Epithelial cell of prostate (primary cell): ENCODE measurements around the gene MRPL37.
"Not testable (repeated sequence)": the region's sequence is repeated elsewhere in the genome, so short reads cannot be mapped to it uniquely, and the experiment has no call there.

Experiments
- DNase-seq: peaks from one replicate; pipeline ENCODE4 v3.0.0-alpha.2; 2011; ENCODE audit warnings: low read depth, low spot score
- H3K27ac ChIP-seq: fragments of 450-650 bp; 2 replicates; pipeline ENCODE4 v1.5.1; 2017; ENCODE audit warnings: mild to moderate bottlenecking

The MRPL37 gene

DNA sequence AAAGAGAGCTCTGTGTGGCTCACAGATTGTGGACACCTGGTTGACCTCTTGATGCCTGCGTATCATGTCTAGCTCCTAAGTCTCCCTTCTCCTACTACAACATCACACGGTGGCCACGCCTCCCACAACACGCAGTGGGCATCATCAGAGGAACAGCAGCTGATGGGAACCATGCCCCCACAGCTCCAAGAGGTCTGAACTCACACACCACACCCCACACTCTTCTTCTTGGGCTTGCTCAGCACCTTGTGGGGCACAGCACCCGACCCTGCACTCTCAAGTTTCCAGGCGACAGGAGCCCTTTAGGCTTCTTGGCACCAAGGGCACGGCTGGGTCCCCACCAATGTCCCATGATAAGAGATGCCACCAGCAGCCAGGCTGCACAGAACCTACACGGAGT is 28.4 kb upstream of the MRPL37 start:
- DNase-seq: no peak
- H3K27ac ChIP-seq: no peak overlapping the region

DNA sequence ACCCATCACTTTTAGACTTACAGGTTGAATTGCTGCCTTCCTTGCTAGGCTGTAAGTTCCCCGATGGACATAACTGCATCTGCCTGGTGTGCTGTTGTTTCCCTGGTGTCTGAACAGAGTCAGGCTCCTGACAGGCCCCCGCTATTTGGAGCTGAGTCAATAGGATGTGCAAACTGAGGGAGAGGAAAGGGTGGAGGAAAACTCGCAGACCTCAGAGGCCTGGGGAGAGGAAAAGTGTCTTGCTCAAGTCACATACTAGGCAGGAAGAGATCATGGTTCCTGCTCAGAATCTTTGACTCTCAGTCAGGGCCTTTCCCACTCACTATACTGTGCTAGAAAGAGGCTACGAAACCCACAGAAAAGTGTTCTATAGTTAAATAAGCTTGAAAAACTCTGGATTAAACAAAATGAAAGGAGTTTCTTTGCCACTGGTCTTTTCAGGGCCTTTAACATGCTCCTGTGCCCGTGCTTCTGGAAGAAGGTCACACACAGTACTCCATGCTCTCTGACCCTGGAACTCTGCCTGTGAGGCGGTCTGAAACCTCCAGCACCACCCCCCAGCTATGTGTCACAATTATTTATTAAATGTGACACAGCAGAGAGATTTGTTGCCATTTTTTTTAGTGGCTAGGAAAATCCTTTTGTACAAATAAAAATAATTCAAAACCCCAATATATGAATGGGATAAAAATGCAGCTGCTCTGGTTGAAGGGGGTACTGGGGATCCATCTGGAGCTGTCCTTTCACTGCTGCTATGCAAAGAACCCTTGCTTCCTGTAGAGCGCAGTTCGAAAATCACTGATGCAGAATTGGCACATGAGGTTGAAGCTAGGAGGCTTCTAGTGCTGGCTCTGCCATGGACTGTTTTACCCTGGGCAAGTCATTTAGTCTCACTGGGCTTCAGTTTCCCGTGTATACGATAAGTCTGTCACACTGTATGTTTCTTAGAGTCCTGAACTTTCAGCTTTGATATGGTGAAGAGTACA is 27.1 kb upstream of the MRPL37 start:
- H3K27ac ChIP-seq: no peak overlapping the region
- no peak for DNase-seq

DNA sequence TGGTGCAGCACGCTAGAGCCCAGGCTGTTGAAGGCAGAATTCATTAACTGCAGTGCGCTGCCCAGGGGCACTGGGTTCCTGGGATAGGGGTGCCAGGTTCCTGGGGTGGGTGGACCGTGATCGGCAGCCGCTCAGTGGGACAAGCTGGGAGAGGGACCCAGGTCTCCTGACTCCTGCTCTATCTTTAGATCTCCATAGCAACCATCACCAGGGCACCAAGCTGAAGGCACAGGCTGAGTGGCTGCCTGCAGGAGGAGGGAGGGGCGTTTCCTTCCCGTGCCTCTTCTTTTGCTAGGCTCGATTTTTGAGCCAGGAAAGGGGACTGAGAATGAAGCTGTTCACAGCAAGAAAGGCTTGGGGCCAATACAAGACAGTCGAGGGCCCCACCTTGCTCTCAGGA is 26.3 kb upstream of the MRPL37 start:
- DNase-seq: no peak
- no peak overlapping the region for H3K27ac ChIP-seq

DNA sequence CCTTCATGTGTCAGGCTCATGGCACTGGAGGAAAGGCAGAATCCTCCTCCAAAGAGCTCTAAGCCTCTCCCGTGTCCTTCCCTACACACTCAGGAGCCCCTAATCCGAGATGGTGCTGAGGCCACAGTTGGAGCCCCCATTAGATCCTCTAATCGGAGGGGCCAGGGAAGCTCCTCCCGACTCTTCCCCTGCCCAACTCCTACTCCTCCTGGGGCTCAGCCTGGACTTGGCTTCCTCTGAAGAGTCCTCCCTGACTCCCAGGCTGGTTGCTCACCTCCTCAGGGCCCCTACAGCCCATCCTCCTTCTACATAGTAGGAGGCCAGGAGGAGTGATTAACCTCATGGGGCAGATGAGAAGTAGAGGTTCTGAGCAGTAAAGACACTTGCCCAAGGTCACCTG is 25.9 kb upstream of the MRPL37 start:
- DNase-seq: no peak
- H3K27ac ChIP-seq: no peak overlapping the region

DNA sequence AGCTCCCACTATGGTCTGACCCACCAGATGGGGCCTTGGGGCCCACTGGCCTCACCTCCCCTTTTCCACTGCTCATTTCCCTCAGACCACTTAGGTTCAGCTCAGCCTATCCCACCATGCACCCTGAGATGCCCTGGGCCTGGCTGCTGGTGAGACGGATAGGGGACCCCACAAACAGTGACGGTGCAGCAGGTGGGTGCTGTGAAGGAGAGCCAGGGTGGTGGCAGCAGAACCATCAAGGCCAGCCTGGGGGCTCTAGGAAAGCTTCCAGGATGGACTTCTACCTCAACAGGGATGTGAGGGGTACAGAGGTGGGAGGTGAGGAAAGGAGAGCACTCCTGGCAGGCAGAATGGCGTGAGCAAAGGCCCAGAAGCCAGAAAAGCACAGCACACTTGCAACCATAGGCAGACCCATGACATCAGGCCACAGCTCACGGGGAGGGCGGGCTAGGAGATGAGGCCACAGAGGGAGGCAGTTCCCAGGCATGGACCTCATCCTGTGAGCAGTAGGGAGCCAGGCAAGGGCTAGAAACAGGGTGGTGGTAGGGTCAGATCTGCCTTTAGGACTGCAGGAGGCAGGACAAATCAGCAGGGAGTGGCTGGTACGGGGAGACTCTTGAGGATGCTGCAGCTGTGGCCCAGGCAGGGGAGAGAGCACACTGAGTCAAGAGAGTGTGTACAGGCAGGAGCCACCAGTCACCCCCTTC is 23.2 kb upstream of the MRPL37 start:
- H3K27ac ChIP-seq: no peak overlapping the region
- no peak for DNase-seq

DNA sequence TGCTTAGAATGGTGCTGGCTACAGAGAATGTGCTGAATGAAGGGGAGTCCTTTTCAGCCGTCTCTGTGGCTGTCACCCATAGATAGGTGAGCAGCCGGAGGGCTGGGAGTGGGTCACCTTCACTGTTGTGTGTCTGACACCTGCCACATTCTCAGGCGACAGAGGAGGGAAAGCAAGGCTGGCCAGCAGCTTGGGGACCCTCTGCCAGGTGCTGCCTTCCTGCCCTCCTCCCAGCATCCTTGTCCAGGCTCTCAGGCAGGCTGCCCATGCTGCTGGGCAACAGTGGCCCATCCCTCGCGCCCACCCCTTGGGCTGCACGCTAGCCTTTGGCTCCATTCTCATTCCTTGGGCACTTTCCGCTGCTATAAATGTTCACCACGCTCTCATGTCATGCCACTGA is 22.2 kb upstream of the MRPL37 start:
- H3K27ac ChIP-seq: no peak overlapping the region
- DNase-seq: no peak

DNA sequence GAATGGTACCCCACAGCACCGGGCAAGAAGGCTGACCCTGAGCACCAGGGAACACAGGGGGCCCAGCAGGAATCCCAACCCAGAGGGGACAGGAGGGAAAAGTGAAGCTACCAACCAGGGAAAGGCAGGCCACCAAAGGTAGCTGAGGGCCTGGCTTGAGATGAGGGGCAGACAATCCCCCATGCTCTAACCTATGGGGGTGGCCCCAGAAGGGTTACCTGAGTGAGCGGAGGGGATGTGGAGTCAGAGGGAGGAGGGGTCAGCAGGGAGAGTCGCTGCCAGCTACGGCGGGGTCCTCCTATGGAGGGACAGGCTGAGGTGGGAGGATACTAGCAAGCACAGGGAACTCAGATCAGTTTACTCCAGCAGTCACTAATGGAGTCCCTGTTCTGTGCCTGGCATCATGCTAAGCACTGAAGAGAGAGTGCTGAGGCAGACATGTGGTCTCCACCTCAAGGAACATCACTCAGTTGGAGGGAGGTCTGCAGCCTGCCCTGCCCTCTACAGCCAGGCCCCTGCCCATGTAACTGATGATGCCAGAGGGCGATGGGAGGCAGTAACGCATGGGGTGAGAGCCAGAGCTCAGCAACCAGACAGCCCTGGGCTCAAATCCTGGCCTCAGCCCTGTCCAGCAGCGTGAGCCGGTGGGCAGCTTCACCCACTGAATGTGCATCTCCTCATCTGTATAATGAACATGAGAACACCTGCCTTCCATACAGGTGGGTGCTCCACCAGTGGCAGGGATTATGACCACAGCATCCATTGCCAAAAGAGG is 21.5 kb upstream of the MRPL37 start:
- no peak overlapping the region for H3K27ac ChIP-seq
- DNase-seq: no peak

DNA sequence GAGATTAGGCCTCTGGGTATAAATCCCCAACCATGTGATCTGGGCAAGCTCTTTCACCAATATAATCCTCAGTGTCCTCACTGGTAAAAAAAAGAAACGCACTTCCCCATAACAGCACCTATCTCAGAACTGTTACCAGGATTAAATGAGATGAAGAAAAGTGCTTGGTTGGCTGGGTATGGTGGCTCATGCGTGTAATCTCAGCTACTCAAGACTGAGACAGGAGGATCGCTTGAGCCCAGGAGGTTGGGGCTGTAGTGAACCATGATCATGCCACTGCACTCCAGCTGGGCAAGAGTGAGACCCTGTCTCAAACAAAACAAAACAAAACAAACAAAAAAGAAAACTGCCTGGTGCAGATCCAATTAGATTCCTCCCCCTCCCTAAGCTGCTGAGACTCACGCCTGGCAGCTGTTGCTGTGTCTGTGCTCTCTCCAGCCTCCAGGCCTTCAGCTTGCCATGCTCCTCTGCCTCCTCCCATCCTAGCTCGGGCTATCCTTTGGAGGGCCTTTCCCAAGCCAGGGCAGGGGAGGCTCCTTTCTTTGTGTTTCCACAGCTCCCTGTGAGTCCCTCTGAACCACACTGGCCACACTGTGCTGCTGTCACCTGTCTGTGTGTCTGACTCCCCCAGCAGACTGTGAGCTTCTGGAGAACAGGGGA is 19.1 kb upstream of the MRPL37 start:
- no peak overlapping the region for H3K27ac ChIP-seq
- DNase-seq: no peak

DNA sequence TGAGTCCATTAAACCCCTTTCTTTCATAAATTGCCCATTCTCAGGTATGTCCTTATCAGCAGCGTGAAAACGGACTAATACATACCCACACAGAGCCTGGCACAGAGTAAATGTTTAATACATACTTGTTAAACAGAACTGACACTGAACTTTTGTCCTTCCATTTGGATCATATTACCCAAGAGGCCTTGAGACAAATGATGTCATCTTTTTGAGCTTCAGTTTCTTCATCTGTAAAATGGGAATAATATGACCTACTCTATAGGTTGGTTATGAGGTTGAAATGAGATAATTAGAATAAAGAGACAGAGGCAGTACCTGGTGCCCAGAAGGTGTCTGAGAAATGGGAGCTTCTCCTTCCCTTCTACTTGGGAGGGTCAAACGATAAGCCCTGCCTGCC is 13.9 kb upstream of the MRPL37 start:
- H3K27ac ChIP-seq: no peak overlapping the region
- no peak for DNase-seq

DNA sequence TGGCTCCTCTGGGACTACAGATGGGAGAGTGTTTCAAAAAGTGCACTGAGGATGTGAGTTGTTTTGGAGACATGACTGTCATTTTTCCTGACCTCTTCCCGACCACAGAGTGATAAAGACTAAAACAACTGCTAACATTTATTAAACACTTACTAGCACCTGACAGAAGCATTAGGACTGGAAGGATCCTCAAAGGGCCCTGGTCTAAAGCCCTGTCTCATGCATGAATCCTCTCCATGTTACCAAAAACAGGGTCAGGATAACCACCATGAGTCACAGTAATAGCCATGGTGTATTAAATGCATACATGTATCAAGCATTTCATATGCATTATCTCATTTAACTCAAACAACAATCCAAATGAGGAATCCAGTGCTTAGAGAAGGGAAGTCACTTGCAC is 11.7 kb upstream of the MRPL37 start:
- H3K27ac ChIP-seq: no peak overlapping the region
- no peak for DNase-seq

DNA sequence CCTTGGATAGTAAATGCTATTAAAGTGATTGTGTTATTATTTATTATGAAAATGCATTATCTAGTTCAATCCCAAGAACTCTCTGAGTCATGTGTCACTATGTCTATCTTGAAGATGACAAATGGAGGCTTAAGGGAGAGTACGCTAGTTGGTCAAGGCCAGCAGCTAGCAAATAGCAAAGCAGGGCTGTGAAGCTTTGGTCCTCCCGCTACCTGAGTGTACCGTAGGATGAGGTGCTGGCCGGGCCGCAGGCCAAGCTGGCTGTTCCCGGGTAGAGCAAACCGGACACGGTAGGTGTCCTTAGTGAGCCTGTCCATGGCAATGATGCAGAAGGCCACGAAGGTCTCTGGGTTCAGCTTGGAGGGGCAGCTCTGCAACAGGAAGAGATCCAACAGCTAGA is 9.4 kb upstream of the MRPL37 start:
- H3K27ac ChIP-seq: no peak overlapping the region

DNA sequence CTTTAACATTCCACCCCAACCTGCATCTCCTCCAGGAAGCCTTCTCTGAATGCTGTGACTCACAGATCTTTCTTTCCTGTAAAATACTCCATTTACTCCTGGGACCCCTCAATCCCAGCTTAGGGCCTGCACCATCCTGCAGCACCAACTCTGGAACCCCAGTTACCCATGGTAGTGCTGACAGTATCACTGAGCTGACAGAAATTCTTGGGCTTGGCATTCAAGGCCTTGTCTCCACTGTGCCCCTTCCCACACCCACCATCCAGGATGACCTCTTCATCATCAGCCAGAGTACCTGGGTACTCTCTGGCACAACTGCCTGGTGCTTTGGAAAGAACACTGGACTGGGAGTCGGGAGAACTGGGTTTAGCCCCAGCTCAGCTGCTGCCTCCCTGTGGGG is 8.4 kb upstream of the MRPL37 start:
- no peak for DNase-seq
- H3K27ac ChIP-seq: no peak overlapping the region

More for the DNA sequence above, 9.4 kb upstream of the MRPL37 start:
- no peak for DNase-seq

DNA sequence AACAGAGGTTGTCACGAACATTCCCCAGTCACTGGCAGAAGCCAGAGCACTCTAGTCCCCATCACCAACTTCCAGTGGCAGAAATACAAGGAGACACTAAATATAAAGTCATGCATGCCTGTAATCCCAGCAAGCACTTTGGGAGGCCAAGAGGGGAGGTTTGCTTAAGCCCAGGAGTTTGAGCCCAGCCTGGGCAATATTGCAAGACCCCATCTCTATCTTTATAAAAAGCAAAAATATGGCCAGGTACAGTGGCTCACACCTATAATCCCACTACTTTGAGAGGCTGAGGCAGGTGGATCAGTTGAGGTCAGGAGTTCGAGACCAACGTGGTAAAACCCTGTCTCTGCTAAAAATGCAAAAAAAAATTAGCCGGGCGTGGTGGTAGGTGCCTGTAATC is 6.5 kb upstream of the MRPL37 start:
- DNase-seq: no peak
- H3K27ac ChIP-seq: no peak overlapping the region

DNA sequence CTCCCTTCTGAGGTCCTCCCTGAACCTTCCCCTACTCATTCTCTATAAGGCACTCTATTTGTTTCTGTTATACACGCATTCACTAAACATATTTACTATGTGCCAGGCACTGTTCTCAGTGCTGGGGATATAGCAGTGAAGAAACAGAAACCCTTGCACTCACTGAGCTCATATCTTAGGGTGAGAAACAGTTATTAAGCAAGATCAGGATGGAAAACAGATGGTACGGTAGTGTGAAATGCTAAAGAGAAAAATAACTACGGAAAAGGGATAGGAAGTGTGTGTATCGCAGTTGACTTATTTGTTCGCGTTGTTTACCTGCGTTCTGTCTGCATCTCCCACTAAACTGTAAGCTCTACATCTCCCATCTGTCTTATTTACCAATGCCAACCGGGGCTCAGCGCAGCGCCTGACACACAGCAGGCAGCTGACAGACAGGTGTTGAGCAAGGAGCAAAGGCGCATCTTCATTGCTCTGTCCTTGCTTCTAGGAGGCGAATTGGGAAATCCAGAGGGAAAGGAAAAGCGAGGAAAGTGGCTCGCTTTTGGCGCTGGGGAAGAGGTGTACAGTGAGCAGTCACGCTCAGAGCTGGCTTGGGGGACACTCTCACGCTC is 709 bp upstream of the MRPL37 start:
- no peak for DNase-seq

DNA sequence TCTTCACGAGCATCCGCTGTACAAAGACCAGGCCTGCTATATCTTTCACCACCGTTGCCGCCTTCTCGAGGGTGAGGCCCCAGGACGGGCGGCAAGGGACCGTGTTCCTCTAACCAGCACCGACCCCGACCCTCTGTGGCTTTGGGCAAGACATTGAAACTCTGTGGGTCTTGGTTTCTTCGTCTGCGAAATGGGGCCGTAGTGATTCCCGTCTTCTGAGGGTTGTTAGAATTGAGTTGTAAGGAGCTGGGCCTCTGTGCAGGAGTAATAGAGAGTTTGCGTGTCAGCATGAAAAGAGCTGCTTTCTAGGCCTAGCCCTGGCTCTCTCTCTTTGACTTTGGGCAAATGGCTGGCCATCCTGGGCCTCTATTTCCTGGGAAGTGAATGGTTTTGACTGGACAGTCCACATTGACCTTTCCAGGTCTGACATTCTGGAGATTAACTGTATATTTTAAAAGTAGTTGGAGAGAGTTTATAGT is 591 bp downstream of the MRPL37 start:
- DNase-seq: no peak
- H3K27ac ChIP-seq: peak overlapping the region; percentile 4

More for the DNA sequence above, 709 bp upstream of the MRPL37 start:
- H3K27ac ChIP-seq: no peak overlapping the region

DNA sequence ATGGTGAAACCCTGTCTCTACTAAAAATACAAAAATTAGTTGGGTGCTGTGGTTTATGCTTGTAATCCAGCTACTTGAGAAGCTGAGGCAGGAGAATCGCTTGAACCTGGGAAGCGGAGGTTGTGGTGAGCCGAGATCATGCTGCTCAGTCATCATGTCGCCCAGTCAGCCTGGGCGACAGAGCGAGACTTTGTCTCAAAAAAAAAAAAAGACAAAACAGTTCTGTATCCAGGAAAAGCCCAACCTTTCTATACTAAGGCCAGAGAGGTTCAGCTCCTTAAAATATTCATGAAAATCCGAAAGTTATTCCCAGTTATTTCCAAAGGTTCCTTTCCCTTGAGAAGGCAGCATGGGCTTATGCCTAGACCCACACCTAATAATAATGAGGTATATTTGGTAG is 4.2 kb downstream of the MRPL37 start:
- no peak overlapping the region for H3K27ac ChIP-seq
- DNase-seq: no peak

DNA sequence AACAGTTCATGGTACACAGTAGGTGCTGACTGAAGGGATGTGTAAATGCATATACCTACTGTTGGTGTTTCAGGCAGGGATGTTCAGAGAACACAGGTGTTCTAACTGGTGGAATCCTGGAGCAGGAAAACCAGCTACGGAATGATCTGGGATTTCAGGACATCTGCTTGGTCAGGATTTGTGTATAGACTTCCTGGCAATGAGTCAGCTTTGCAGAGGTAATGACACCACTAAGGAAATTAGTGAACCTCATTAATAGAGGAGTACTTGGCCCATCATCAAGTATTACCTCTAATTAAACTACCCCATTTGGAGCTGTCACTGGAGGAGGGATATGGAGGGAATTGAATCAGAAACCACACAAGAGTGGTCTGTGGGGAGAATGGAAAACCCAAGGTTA is 7.3 kb downstream of the MRPL37 start:
- DNase-seq: no peak
- no peak overlapping the region for H3K27ac ChIP-seq

DNA sequence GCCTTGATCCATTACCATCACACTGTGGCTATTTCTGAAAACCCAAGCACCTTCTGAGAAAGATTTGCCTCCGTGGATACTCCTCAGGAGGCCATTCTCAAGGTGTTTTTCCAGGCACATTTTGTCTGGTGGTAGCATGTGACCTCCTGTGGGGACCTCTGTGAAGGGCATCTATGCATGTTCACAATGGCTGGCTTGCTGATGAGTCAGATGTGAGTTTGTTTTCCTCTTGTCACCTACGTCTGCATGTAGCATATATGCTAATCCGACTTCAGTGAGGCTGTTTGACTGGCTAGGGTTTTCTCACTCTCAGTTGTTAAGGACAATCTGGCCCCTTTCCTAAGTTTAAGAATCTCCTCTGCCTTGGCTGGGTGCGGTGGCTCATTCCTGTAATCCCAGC is 7.9 kb downstream of the MRPL37 start:
- not testable (repeated sequence) for DNase-seq

DNA sequence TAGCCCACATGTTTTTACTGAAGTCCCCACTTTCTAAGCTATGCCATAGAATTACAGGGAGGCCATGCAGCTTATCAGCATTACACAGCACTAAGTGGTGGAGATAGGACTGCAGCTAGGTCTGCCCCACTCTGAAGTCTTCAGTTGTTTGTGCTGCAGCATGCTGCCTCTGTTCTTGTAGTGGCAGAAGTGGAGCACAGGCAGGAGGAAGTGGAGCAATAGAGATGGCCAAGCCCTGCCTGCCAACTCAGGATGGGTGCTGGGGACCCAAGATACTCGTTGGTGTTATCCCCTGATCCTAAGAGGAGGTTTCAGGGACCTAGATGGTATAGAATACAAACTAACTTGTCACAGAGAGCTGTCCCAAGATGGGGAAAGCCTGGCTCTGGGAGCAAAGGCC is 12.9 kb downstream of the MRPL37 start:
- H3K27ac ChIP-seq: no peak overlapping the region
- DNase-seq: no peak

More for the DNA sequence above, 7.9 kb downstream of the MRPL37 start:
- H3K27ac ChIP-seq: not testable (repeated sequence)

DNA sequence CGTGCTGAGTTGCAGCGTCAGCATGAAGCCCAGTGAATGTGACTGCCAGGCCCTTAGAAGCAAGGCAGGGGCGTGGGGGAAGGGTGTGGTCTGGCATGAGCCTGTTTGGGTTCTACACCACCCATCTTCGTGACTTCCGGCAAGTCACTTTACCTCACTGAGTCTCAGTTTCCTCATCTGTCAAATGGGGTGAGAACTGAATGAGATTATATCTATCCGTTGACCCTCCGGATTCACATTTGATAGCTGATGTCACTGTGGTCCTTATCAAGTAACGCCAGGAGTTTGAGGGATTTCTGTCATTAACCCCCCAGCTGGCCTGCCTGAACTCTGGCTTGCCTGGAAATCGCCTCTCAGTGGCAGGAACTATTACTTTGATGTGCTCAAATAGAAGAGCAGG is 15.6 kb downstream of the MRPL37 start:
- H3K27ac ChIP-seq: no peak overlapping the region

More for the DNA sequence above, 15.6 kb downstream of the MRPL37 start:
- no peak for DNase-seq
